Osteoblast (primary cell): ENCODE results near the gene LRP1-AS. TPM values are rescaled to one million over a fixed set of nuclear protein-coding genes. Genes with fewer than 3 reads are reported as not detected.

Experiments used
- DNase-seq: peaks from one replicate; pipeline ENCODE4 v3.0.0; 2011; ENCODE audit warnings: low spot score, mixed read lengths; ENCODE audit not compliant: insufficient read length; ENCODE audit errors: missing footprints
- H2AFZ ChIP-seq: 2 replicates; pipeline ENCODE4 v1.6.0; 2011; ENCODE audit warnings: mild to moderate bottlenecking, low read length
- H3K27ac ChIP-seq: 2 replicates; pipeline ENCODE4 v1.5.1; 2011; ENCODE audit warnings: mild to moderate bottlenecking, low read depth, low read length, moderate library complexity
- H3K27me3 ChIP-seq: 2 replicates; pipeline ENCODE4 v1.6.0; 2012; ENCODE audit warnings: mild to moderate bottlenecking, control low read depth, inconsistent platforms, low read length, moderate library complexity; ENCODE audit not compliant: insufficient read depth
- H3K36me3 ChIP-seq: 2 replicates; pipeline ENCODE4 v1.5.1; 2011; ENCODE audit warnings: mild to moderate bottlenecking, low read length, control low read depth, moderate library complexity; ENCODE audit not compliant: insufficient read depth
- H3K4me1 ChIP-seq: 2 replicates; pipeline ENCODE4 v1.5.1; 2011; ENCODE audit warnings: mild to moderate bottlenecking, low read length, control low read depth, moderate library complexity; ENCODE audit not compliant: insufficient read depth
- H3K4me2 ChIP-seq: 2 replicates; pipeline ENCODE4 v1.6.0; 2011; ENCODE audit warnings: mild to moderate bottlenecking, low read length; ENCODE audit not compliant: insufficient read depth
- H3K4me3 ChIP-seq: fragments of 200-600 bp; sonication (generic); 3 replicates; pipeline ENCODE4 v1.5.1; 2012; ENCODE audit warnings: mild to moderate bottlenecking, low read length, inconsistent platforms; ENCODE audit not compliant: insufficient read depth
- H3K79me2 ChIP-seq: 2 replicates; pipeline ENCODE4 v1.6.0; 2012; ENCODE audit warnings: mild to moderate bottlenecking, low read length, control low read depth, inconsistent platforms; ENCODE audit not compliant: insufficient read depth
- H3K9me3 ChIP-seq: 2 replicates; pipeline ENCODE4 v1.5.1; 2011; ENCODE audit warnings: low read depth, low read length, control low read depth
- H4K20me1 ChIP-seq: 2 replicates; pipeline ENCODE4 v1.6.0; 2012; ENCODE audit warnings: mild to moderate bottlenecking, low read length, control low read depth; ENCODE audit not compliant: insufficient read depth
- CTCF ChIP-seq: IDR thresholded peaks from 2 replicates; pipeline ENCODE4 v1.5.1; 2011; ENCODE audit warnings: mild to moderate bottlenecking, low read depth, low read length, moderate library complexity; ENCODE audit errors: extremely low read depth
- total RNA-seq: library from RNA; depleted of rRNA; stranded (reverse); fragments of >200 nt; gene quantifications from 2 replicates; pipeline ENCODE4 v1.2.3, GENCODE V29; 2012

Gene LRP1-AS
- total RNA-seq, 1 donor, result not detected

- H3K4me2 ChIP-seq, result no peak overlapping the region
- H3K4me3 ChIP-seq, result no peak overlapping the region
- no peak overlapping the region for H3K27ac ChIP-seq
- peaks cover 28% of the 10 kb centered on the region for H3K4me1 ChIP-seq
- no peaks in the 10 kb centered on the region for H3K36me3 ChIP-seq
- no peak overlapping the region for H2AFZ ChIP-seq
- H3K79me2 ChIP-seq, result no peaks in the 10 kb centered on the region
- no peaks in the 10 kb centered on the region for H3K27me3 ChIP-seq
- H4K20me1 ChIP-seq, result no peaks in the 10 kb centered on the region
- no peak for DNase-seq
- no peaks in the 10 kb centered on the region for H3K9me3 ChIP-seq
- TF ChIP-seq CTCF, result no peak
These were observed 30.7 kb downstream of the LRP1-AS start for GRCh38 chr12:57116580-57117281.

- no peaks in the 10 kb centered on the region for H3K27me3 ChIP-seq
- TF ChIP-seq CTCF, result peak; percentile 83
These were observed 34.7 kb downstream of the LRP1-AS start for GRCh38 chr12:57112492-57113294.

GRCh38 chr12:57111031-57111734 lies 36.2 kb downstream of the LRP1-AS start, which contains the start of gene STAT6:
STAT6 (minus strand) TSS chr12:57111362; CDS start chr12:57108278, 3,084 bp downstream.
- no peak for TF ChIP-seq CTCF
- DNase-seq, result peak; percentile 91
- Histone ChIP-seq H3K4me3 (peak within 1 kb of the TSS; percentile 88), H3K4me2 (peak within 1 kb of the TSS; percentile 90), H3K36me3 (peaks cover 18% of the 10 kb centered on the region), H4K20me1 (peaks cover 16% of the 10 kb centered on the region), H2AFZ (peak within 1 kb of the TSS; percentile 69), H3K79me2 (peaks cover 37% of the 10 kb centered on the region), H3K4me1 (peaks cover 29% of the 10 kb centered on the region), H3K27ac (peak within 1 kb of the TSS; percentile 98), H3K27me3 (no peaks in the 10 kb centered on the region), H3K9me3 (no peaks in the 10 kb centered on the region)

More at GRCh38 chr12:57112492-57113294, 34.7 kb downstream of the LRP1-AS start:
- H4K20me1 ChIP-seq, result peaks cover 16% of the 10 kb centered on the region
- peak overlapping the region; percentile 98 for H3K27ac ChIP-seq
- peak overlapping the region; percentile 26 for H2AFZ ChIP-seq
- peak overlapping the region; percentile 88 for H3K4me3 ChIP-seq
- H3K36me3 ChIP-seq, result peaks cover 3% of the 10 kb centered on the region
- H3K4me1 ChIP-seq, result peaks cover 29% of the 10 kb centered on the region
- peak overlapping the region; percentile 90 for H3K4me2 ChIP-seq
- H3K79me2 ChIP-seq, result peaks cover 33% of the 10 kb centered on the region
- no peak for DNase-seq
- no peaks in the 10 kb centered on the region for H3K9me3 ChIP-seq
